HG03196 (cell line): ENCODE data around the gene MRPL23.

Experiments used
- ATAC-seq: cut with Tn5 transposase; IDR thresholded peaks from one replicate; pipeline ENCODE4 v1.9.1; 2021; ENCODE audit not compliant: unreplicated experiment

Gene MRPL23

GRCh38 chr11:1946812-1947484, at the start of gene MRPL23:
MRPL23 (plus strand) TSS chr11:1947332; CDS start chr11:1947363, 31 bp downstream.
- ATAC-seq = no peak

- no peak for ATAC-seq
Measured at GRCh38 chr11:1899090-1899489, 48.0 kb upstream of the MRPL23 start.

GRCh38 chr11:1899686-1900085, 47.4 kb upstream of the MRPL23 start:
- ATAC-seq = no peak

GRCh38 chr11:1906181-1906580, 41.0 kb upstream of the MRPL23 start:
- ATAC-seq = no peak

DNA sequence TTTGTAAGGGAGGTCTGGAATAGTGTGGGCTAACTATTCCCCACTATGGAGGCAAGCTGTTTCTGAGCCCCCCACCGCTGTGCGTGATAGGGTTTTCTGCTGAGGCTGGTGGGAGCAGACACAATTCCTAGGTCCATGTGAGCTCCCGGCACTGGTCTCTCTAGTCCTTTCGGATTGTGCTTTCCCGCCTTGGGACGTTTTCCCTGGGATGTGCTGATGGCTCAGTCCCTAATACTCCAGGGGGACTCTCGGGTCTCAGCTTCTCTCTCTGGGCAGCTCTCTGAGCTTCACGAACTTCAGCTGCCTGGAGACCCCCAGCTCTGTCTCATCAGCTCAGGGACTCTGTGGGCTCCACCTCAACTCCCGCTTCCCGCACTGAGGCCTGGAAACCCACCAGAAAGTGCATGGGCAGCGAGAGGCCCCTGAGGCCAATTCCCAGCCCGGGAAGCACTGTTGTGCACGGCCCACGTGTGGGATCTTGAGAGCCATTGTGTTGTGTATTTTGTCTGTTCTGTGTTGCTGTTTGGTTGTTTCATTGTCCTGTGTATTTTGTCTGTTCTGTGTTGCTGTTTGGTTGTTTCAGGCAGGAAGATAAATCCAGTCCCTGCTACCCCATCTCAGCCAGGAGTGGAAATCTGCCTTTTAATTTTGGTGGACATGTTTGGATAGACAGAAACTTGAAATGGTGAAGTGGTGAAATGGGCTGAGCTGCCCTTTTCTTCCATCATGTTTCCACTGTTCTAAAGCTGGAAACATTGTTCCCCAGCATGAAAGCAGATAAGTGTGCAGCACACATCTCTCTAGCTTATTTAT, 40.3 kb upstream of the MRPL23 start:
- no peak for ATAC-seq

DNA sequence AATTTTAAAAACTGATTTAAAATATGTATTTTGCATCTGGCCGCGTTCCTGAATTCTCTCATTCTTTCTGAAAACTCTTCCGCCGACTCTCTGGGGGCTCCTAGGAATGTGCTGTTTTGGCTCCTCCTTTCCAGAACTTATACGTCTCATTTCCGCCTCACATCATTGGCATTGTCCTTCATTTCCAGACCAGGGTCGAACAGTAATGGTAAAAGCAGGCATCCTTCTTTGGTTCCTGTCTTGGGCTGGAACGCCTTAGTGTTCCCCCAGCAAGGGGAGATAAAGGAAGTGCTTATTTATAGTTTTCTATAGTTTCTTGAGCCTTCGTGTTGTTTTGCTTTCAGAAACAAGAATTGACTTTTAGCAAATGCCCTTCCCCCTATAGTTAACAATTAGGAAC, 38.5 kb upstream of the MRPL23 start:
- no peak for ATAC-seq

- ATAC-seq = no peak
Measured at GRCh38 chr11:1909524-1909923, 37.6 kb upstream of the MRPL23 start.

DNA sequence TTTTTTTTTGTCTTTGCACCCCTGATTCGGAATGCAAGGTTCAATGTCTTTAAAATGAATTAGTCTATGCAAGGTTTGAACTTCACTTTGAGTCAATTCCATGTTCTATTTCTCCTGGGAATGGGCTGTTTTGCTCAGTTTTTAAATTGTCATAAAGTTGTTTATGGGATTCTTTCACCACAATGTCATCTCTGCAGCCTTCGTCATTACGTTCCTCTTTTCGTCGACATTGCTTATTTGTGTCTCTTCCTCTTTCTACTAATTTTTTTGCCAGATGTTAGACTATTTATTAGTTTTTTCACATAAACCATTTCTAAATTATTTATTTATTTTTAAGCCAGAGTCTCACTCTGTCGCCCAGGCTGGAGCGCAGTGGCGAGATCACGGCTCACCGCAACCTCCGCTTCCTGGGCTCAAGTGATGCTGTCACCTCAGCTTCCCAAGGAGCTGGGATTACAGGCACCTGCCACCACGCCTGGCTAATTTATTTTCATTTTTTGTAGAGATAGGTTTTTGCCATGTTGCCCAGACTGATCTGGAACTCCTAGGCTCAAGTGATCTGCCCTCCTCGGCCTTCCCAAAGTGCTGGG, 34.7 kb upstream of the MRPL23 start:
- no peak for ATAC-seq

- ATAC-seq = no peak
Measured at GRCh38 chr11:1913271-1914060, 33.7 kb upstream of the MRPL23 start.

- no peak for ATAC-seq
Measured at GRCh38 chr11:1915795-1916131, 31.4 kb upstream of the MRPL23 start.

DNA sequence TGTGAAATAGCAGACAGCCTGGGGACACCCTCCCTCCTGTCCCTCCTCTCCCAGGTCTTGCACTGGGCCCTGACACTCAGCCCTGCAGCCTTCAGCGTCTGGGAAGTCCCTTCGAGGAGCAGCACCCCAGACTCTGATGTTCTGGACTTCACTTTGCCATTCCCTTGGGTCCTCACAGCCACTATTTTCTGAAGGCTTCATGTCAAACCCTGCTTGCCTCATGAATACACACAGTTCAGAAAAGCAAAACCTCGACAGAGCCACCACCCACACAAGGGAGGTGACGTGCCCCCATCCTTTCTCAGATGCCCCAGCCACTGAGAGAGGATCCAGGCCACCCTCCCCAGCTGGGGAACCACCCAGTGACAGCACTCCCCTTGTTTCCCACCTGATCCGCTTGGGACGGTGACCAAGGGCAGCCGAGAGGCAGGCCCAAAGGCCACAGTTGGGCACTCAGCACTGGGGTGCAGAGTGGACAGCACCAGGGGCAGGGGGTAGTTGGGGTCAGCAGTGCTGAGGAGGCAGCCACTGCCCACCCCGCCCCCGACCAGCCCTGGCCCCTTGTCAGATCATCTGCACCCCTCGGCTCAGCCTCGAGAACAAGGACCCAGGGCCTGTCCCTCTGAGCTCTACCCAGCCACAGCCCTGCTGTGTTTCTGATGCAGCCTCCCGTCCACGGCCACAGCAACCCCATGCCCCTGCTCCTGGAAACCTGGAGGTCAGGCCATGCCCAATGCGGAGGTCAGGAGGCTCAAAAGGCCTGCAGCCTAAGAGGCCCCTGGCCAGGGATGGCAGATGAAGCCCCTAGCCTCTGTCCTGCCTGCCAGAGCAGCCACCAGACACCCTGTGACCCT, 30.8 kb upstream of the MRPL23 start:
- ATAC-seq = no peak

GRCh38 chr11:1916986-1917522, 30.1 kb upstream of the MRPL23 start:
- ATAC-seq = no peak

DNA sequence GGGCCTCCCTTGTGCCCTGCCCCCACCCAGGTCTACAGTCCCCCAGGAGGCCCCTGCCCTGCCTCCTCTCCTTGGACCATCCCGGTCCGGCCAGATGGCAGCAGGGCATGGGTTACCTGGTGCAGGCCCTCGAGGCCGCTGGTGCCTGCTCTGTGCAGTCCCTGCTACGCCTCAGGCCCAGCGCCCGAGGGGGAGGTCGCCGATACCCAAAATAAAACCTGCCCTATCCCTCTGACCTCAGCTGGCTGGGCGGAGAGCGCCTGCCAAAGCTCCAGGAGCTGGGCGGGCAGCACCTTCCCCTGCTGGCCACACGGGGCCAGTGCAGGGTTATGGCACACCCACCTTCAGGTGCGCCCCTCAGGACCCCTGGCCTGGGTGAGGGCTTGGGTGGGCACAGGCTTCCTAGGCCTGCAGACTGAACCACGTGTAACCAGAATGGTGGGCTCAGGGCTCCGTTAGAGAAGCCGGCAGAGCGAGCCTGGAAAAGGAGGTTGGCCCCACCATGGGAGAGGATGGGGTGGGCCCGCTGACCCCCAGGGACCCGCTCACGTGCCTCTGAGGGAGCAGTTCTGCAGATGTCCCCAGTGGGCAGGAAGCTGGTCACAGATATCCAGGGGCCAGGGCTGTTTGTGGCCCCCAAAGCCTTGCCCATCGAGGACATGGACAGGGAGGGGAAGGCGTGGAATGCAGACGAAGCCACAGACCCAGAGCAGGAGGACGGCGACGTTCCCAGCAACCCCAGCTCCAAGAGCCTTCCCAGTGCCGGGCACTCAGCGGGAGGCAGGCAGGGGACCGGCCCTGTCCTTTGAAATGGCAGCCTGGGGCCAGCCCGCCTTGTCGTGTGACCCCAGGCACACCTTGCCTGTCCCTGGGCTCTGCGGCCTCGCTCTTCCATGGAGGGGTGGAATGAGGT, 29.4 kb upstream of the MRPL23 start:
- ATAC-seq = no peak

GRCh38 chr11:1918436-1919315, 28.5 kb upstream of the MRPL23 start:
- ATAC-seq = no peak

DNA sequence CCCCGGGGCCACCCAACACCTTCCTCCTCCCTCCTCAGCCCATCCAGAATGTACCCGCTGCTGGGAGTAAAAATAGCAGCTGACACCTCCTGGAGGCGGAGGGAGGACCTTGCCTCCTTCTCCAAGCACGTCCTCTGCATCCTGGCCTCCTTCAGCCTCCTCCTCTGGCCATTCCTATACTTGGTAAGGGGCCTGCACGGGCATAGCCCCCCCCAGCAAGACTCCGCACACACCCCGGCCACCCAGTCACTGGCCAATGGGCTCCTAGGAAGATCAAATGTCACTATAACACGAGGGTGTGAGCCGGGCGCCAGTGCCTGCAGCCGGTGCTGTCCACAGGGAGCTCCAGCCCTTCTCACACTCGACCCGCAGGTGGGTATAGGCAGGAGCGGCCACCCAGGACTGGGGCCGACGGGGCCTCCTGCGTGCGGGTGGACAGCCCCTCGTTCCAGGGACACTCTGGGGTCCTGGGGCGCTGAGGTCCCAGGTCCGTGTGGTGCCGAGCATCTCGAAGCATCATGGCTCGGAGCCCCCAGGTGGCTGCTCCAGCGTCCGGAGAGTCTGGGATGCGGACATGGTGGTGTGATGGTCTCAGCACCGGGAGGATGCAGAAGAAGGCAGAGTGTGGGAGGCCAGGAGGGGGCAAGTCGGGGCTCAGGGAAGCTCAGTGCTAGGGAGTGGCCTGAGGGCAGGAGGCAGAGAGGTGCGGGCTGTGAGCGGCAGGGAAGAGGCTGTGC, 27.6 kb upstream of the MRPL23 start, which contains the start of gene TNNT3:
TSS of gene TNNT3 (plus strand) at position 313 of the 737 bp plus-strand sequence. CDS start 3,172 bp downstream, outside the sequence.
- no peak for ATAC-seq

GRCh38 chr11:1920128-1920908, 26.8 kb upstream of the MRPL23 start:
- no peak for ATAC-seq
